SU-DHL-6 (cell line): Measurements from ENCODE around the gene ADAMTS12.

ENCODE experiments used
- H2AFZ ChIP-seq: fragments of 200-600 bp; sonication (generic); 2 replicates; pipeline ENCODE4 v1.6.1; 2014; ENCODE audit warnings: low read depth, mild to moderate bottlenecking, moderate library complexity, mixed read lengths, antibody characterized with exemption, low read length; ENCODE audit not compliant: severe bottlenecking
- H3F3A ChIP-seq: fragments of 200-600 bp; shearing (Covaris generic); 2 replicates; pipeline ENCODE4 v1.6.0; 2016; ENCODE audit warnings: antibody characterized with exemption, mild to moderate bottlenecking; ENCODE audit not compliant: insufficient read depth
- H3K27ac ChIP-seq: fragments of 200-600 bp; sonication (generic); 2 replicates; pipeline ENCODE4 v1.5.1; 2016; ENCODE audit warnings: low read depth, mild to moderate bottlenecking, low read length, moderate library complexity, mixed read lengths
- H3K27me3 ChIP-seq: fragments of 200-600 bp; sonication (generic), shearing (Covaris generic); 2 replicates; pipeline ENCODE4 v1.6.0; 2014; ENCODE audit warnings: mild to moderate bottlenecking, low read length
- H3K36me3 ChIP-seq: fragments of 200-600 bp; sonication (generic); 2 replicates; pipeline ENCODE4 v1.6.1; 2014; ENCODE audit warnings: mild to moderate bottlenecking, low read length, mixed read lengths
- H3K4me2 ChIP-seq: fragments of 300-600, 200-600 bp; shearing (Covaris generic), sonication (generic); 2 replicates; pipeline ENCODE4 v1.6.0; 2014; ENCODE audit warnings: low read length, low read depth, mild to moderate bottlenecking; ENCODE audit not compliant: poor library complexity, severe bottlenecking
- H3K4me3 ChIP-seq: fragments of 200-600 bp; sonication (generic); 2 replicates; pipeline ENCODE4 v1.5.1; 2014; ENCODE audit warnings: antibody characterized with exemption, low read length, mild to moderate bottlenecking, mixed read lengths; ENCODE audit not compliant: insufficient read depth, poor library complexity, severe bottlenecking
- H3K79me2 ChIP-seq: fragments of 200-600 bp; sonication (generic); 2 replicates; pipeline ENCODE4 v1.6.1; 2014; ENCODE audit warnings: mild to moderate bottlenecking, low read length, moderate library complexity; ENCODE audit not compliant: insufficient read depth
- H3K9ac ChIP-seq: fragments of 200-600 bp; sonication (generic); 2 replicates; pipeline ENCODE4 v1.7.0; 2014; ENCODE audit warnings: mild to moderate bottlenecking, low read length
- H3K9me2 ChIP-seq: fragments of 200-600 bp; sonication (generic); replicated peaks from 2 replicates; pipeline ENCODE4 v1.6.1; 2014; ENCODE audit warnings: low read length; ENCODE audit not compliant: insufficient read depth
- H3K9me3 ChIP-seq: fragments of 200-600 bp; sonication (generic); 2 replicates; pipeline ENCODE4 v1.6.1; 2014; ENCODE audit warnings: low read length, mixed read lengths; ENCODE audit not compliant: insufficient read depth
- H4K20me1 ChIP-seq: fragments of 200-600 bp; sonication (generic); 2 replicates; pipeline ENCODE4 v1.6.1; 2014; ENCODE audit warnings: low read depth, mild to moderate bottlenecking, antibody characterized with exemption, low read length, moderate library complexity, mixed read lengths
- CTCF ChIP-seq: fragments of 200-600 bp; sonication (generic); IDR thresholded peaks from one replicate; pipeline ENCODE4 v1.5.1; 2017; ENCODE audit warnings: antibody characterized with exemption, mild to moderate bottlenecking, low read length, moderate library complexity; ENCODE audit not compliant: insufficient read depth, poor library complexity, severe bottlenecking
- EZH2phosphoT487 ChIP-seq: fragments of 200-600 bp; sonication (generic), shearing (Covaris generic); conservative IDR thresholded peaks from 2 replicates; pipeline ENCODE4 v1.6.1; 2018; ENCODE audit warnings: mild to moderate bottlenecking, antibody characterized with exemption, low read length, moderate library complexity, mixed read lengths

The ADAMTS12 gene

GRCh38 chr5:33588654-33589372 is 303.0 kb downstream of the ADAMTS12 start:
- Histone ChIP-seq H3K27ac (no peak overlapping the region), H3K36me3 (no peaks in the 10 kb centered on the region), H3K27me3 (no peaks in the 10 kb centered on the region), H3K9me3 (no peaks in the 10 kb centered on the region), H3K4me3 (no peak overlapping the region), H3F3A (no peaks in the 10 kb centered on the region), H4K20me1 (no peaks in the 10 kb centered on the region), H3K79me2 (no peaks in the 10 kb centered on the region), H2AFZ (no peak overlapping the region), H3K4me2 (no peak overlapping the region), H3K9ac (no peak overlapping the region), H3K9me2 (no peaks in the 10 kb centered on the region)
- TF ChIP-seq CTCF = peak; percentile 50
- TF ChIP-seq EZH2phosphoT487 = no peak

DNA sequence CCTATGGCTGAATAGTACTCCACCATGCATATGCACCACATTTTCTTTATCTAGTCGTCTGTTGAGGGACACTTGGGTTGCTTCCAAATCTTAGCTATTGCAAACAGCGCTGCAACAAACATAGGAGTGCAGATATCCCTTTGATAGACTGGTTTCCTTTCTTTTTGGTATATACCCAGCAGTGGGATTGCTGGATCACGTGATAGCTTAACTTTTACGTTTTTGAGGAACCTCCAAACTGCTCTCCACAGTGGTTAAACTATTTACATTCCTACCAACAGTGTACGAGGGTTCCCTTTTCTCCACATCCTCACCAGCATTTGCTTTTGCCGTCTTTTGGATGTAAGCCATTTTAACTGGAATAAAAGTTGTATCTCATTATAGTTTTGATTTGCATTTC is 308.5 kb downstream of the ADAMTS12 start:
- H3K27ac ChIP-seq = no peak overlapping the region
- no peaks in the 10 kb centered on the region for H3K9me2 ChIP-seq
- H2AFZ ChIP-seq = no peak overlapping the region
- TF ChIP-seq CTCF = no peak
- TF ChIP-seq EZH2phosphoT487 = no peak
- H3K79me2 ChIP-seq = no peaks in the 10 kb centered on the region
- no peaks in the 10 kb centered on the region for H3K36me3 ChIP-seq
- no peaks in the 10 kb centered on the region for H3F3A ChIP-seq
- no peaks in the 10 kb centered on the region for H3K27me3 ChIP-seq
- no peak overlapping the region for H3K9ac ChIP-seq
- H3K4me3 ChIP-seq = no peak overlapping the region
- H3K4me2 ChIP-seq = no peak overlapping the region
- no peaks in the 10 kb centered on the region for H3K9me3 ChIP-seq
- H4K20me1 ChIP-seq = no peaks in the 10 kb centered on the region

DNA sequence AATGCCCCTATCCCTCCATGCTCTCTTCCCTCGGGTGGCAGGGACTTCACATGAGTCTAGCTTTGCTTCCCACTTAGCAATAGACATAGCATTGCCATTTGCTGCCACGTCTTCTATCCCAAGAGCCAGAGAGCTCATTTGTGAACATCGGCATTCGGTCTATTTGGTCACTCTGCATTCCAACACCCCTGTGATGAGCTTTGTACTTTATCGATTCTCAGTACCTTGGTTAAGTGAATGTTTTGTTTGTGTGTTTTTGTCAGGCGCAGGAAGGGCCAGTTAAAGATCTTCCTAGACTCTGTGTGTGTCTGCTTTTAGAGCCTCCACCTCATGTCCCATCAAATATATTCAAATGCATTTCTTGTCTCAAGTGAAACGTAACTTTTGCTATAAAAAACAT is 309.4 kb downstream of the ADAMTS12 start:
- H3K4me2 ChIP-seq = no peak overlapping the region
- H3K9me2 ChIP-seq = no peaks in the 10 kb centered on the region
- TF ChIP-seq CTCF (no peak), EZH2phosphoT487 (no peak)
- H3F3A ChIP-seq = no peaks in the 10 kb centered on the region
- H3K36me3 ChIP-seq = no peaks in the 10 kb centered on the region
- H3K79me2 ChIP-seq = no peaks in the 10 kb centered on the region
- no peak overlapping the region for H2AFZ ChIP-seq
- H3K9ac ChIP-seq = no peak overlapping the region
- no peak overlapping the region for H3K4me3 ChIP-seq
- no peaks in the 10 kb centered on the region for H4K20me1 ChIP-seq
- H3K9me3 ChIP-seq = no peaks in the 10 kb centered on the region
- no peaks in the 10 kb centered on the region for H3K27me3 ChIP-seq
- no peak overlapping the region for H3K27ac ChIP-seq
